ENCODE results near the gene SLC25A26.

Gene SLC25A26

GRCh38 chr3:66386925-66387650, 166.3 kb downstream of the SLC25A26 start:
- TF ChIP-seq CTCF (conservative IDR thresholded peaks at IDR 0.05) = no peak
- H3K27ac ChIP-seq = no peak overlapping the region

- no peak for TF ChIP-seq CTCF (conservative IDR thresholded peaks at IDR 0.05)
- H3K27ac ChIP-seq = no peak overlapping the region
Measured at GRCh38 chr3:66390013-66390412, 169.2 kb downstream of the SLC25A26 start.

- no peak overlapping the region for H3K27ac ChIP-seq
- TF ChIP-seq CTCF (conservative IDR thresholded peaks at IDR 0.05) = no peak
Measured at GRCh38 chr3:66392512-66392911, 171.7 kb downstream of the SLC25A26 start.

GRCh38 chr3:66392966-66393332, 172.1 kb downstream of the SLC25A26 start:
- no peak for TF ChIP-seq CTCF (conservative IDR thresholded peaks at IDR 0.05)
- H3K27ac ChIP-seq = no peak overlapping the region

- H3K27ac ChIP-seq = no peak overlapping the region
- TF ChIP-seq CTCF (conservative IDR thresholded peaks at IDR 0.05) = no peak
Measured at GRCh38 chr3:66393333-66394005, 172.7 kb downstream of the SLC25A26 start.

GRCh38 chr3:66394019-66394752, 173.4 kb downstream of the SLC25A26 start:
- no peak overlapping the region for H3K27ac ChIP-seq
- no peak for TF ChIP-seq CTCF (conservative IDR thresholded peaks at IDR 0.05)

- no peak for TF ChIP-seq CTCF (conservative IDR thresholded peaks at IDR 0.05)
- no peak overlapping the region for H3K27ac ChIP-seq
Measured at GRCh38 chr3:66394753-66395249, 174.0 kb downstream of the SLC25A26 start.
